IPS-20b (cell line): ENCODE results near the gene ABTB2.

Experiments
- H3K27ac ChIP-seq: one replicate; pipeline ENCODE4 v1.5.1; 2013; ENCODE audit warnings: low read length
- H3K27me3 ChIP-seq: 2 replicates; pipeline ENCODE4 v1.6.1; 2013; ENCODE audit warnings: mild to moderate bottlenecking, low read length, inconsistent platforms; ENCODE audit not compliant: insufficient read depth
- H3K36me3 ChIP-seq: 2 replicates; pipeline ENCODE4 v1.6.1; 2013; ENCODE audit warnings: low read depth, mild to moderate bottlenecking, inconsistent platforms, low read length, moderate library complexity; ENCODE audit not compliant: insufficient read depth
- H3K4me1 ChIP-seq: 2 replicates; pipeline ENCODE4 v1.6.1; 2013; ENCODE audit warnings: mild to moderate bottlenecking, control low read depth, inconsistent platforms, low read length, moderate library complexity; ENCODE audit not compliant: insufficient read depth
- H3K4me3 ChIP-seq: 2 replicates; pipeline ENCODE4 v1.5.1; 2013; ENCODE audit warnings: mild to moderate bottlenecking, low read length, inconsistent platforms
- H3K9ac ChIP-seq: 2 replicates; pipeline ENCODE4 v1.6.1; 2013; ENCODE audit warnings: low read depth, mild to moderate bottlenecking, inconsistent platforms, low read length, moderate library complexity
- H3K9me3 ChIP-seq: 2 replicates; pipeline ENCODE4 v1.6.1; 2013; ENCODE audit warnings: mild to moderate bottlenecking, low read depth, low read length, inconsistent platforms; ENCODE audit not compliant: insufficient read depth

ABTB2 gene

GRCh38 chr11:34357701-34358257 lies at the start of gene ABTB2:
Gene ABTB2 (minus strand): TSS chr11:34358010.
- Histone ChIP-seq H3K27me3 (peaks cover 40% of the 10 kb centered on the region), H3K9ac (peak within 1 kb of the TSS; percentile 76), H3K9me3 (no peaks in the 10 kb centered on the region), H3K4me3 (peak within 1 kb of the TSS; percentile 78), H3K36me3 (no peaks in the 10 kb centered on the region), H3K4me1 (peaks cover 9% of the 10 kb centered on the region), H3K27ac (no peak within 1 kb of the TSS)

DNA sequence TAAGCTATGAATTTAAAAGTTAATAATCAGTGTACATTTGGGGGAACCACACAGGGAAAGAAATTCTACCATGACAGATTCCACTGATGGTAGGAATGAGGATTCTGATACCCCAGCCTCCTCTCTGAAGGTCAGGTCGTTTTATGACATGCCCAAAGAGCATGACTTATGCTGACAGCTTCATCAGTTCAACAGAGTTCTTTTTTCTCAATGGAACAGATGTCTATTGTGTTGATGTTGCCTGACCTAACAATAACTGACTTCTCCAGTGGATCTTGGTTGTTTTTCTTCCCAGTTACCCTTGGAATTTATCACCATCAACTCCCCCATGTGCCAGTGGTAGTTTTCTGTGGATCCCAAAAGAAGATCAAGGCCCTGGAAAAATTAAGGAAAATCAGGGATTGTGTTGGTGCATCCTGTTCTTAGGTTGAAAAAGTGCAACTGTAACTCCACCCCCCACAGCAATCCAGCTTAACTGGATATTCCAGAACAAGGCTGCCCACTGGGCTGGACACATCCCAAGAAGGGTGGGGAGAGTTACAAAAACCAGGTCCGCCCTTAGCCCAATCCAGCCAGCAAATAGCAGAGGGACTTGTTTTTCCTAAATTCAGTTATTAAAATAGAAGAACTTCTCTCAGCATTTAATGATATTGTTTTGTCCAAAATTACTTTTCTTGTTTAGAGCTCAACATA lies 49.5 kb upstream of the ABTB2 start:
- no peaks in the 10 kb centered on the region for H3K27me3 ChIP-seq
- H3K27ac ChIP-seq = no peak overlapping the region
- no peaks in the 10 kb centered on the region for H3K4me1 ChIP-seq

GRCh38 chr11:34406413-34406812 lies 48.6 kb upstream of the ABTB2 start:
- no peaks in the 10 kb centered on the region for H3K4me1 ChIP-seq
- no peaks in the 10 kb centered on the region for H3K27me3 ChIP-seq
- no peaks in the 10 kb centered on the region for H3K36me3 ChIP-seq
- H3K27ac ChIP-seq = no peak overlapping the region
- H3K4me3 ChIP-seq = no peak overlapping the region
- no peaks in the 10 kb centered on the region for H3K9me3 ChIP-seq
- no peak overlapping the region for H3K9ac ChIP-seq

More for the DNA sequence above, 49.5 kb upstream of the ABTB2 start:
- H3K4me3 ChIP-seq = no peak overlapping the region
- no peaks in the 10 kb centered on the region for H3K9me3 ChIP-seq
- H3K36me3 ChIP-seq = no peaks in the 10 kb centered on the region
- H3K9ac ChIP-seq = no peak overlapping the region

GRCh38 chr11:34405079-34405858 lies 47.5 kb upstream of the ABTB2 start:
- Histone ChIP-seq H3K36me3 (no peaks in the 10 kb centered on the region), H3K27ac (no peak overlapping the region), H3K27me3 (no peaks in the 10 kb centered on the region), H3K9ac (no peak overlapping the region), H3K4me1 (no peaks in the 10 kb centered on the region), H3K4me3 (no peak overlapping the region), H3K9me3 (peaks cover 3% of the 10 kb centered on the region; the same call in 1 of the 2 replicates)

DNA sequence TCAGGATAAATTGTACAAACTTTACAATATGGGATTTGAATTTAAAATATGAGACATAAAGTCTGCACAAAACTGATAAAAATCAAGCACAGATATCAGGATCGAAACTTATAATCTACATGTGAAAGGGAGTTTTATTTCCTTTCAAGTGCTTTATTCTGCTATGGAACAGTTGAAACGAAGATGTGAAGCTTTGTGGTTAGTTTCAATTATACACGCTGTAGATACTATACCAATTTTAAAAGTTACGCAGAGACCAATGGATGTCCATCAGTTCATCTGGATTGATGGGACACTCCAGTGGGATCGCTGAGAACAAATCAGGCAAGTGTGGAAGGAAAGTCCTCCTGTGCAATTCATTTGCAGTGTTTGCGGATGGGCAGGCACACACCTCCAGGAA lies 46.5 kb upstream of the ABTB2 start:
- Histone ChIP-seq H3K36me3 (no peaks in the 10 kb centered on the region), H3K4me1 (no peaks in the 10 kb centered on the region), H3K9ac (no peak overlapping the region), H3K9me3 (peaks cover 7% of the 10 kb centered on the region; the same call in 1 of the 2 replicates), H3K4me3 (no peak overlapping the region), H3K27ac (no peak overlapping the region), H3K27me3 (no peaks in the 10 kb centered on the region)

DNA sequence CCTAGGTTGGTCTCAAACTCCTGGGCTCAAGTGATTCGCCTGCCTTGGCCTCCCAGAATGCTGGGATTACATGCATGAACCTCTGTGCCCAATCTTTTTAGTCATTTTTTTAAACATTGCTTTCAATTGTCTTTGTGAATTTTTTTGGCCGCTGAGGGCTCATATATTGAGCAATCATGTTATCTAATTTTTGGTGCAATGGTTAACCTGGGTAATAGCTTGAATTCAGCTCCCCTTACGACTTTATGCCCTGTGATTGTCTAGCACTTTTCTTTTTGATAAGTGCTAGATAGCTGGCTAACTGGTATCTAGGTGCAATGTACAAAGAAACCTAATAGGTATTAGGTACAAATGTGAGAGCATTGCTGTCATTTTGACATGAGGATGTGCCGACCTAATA lies 45.6 kb upstream of the ABTB2 start:
- H3K36me3 ChIP-seq = no peaks in the 10 kb centered on the region
- H3K27ac ChIP-seq = no peak overlapping the region
- H3K9ac ChIP-seq = no peak overlapping the region
- no peak overlapping the region for H3K4me3 ChIP-seq
- H3K9me3 ChIP-seq = peaks cover 7% of the 10 kb centered on the region; the same call in 1 of the 2 replicates
- no peaks in the 10 kb centered on the region for H3K4me1 ChIP-seq
- H3K27me3 ChIP-seq = no peaks in the 10 kb centered on the region

- Histone ChIP-seq H3K27me3 (no peaks in the 10 kb centered on the region), H3K4me1 (no peaks in the 10 kb centered on the region), H3K27ac (no peak overlapping the region), H3K36me3 (no peaks in the 10 kb centered on the region), H3K9me3 (peaks cover 7% of the 10 kb centered on the region; the same call in 1 of the 2 replicates), H3K9ac (no peak overlapping the region), H3K4me3 (no peak overlapping the region)
Measured at GRCh38 chr11:34397811-34398210, 40.0 kb upstream of the ABTB2 start.

GRCh38 chr11:34397120-34397519 lies 39.3 kb upstream of the ABTB2 start:
- Histone ChIP-seq H3K9me3 (peaks cover 7% of the 10 kb centered on the region; the same call in 1 of the 2 replicates), H3K27me3 (no peaks in the 10 kb centered on the region), H3K27ac (no peak overlapping the region), H3K9ac (no peak overlapping the region), H3K4me3 (no peak overlapping the region), H3K36me3 (no peaks in the 10 kb centered on the region), H3K4me1 (no peaks in the 10 kb centered on the region)

- Histone ChIP-seq H3K9me3 (peaks cover 7% of the 10 kb centered on the region; the same call in 1 of the 2 replicates), H3K27ac (no peak overlapping the region), H3K27me3 (no peaks in the 10 kb centered on the region), H3K36me3 (no peaks in the 10 kb centered on the region), H3K4me1 (no peaks in the 10 kb centered on the region), H3K9ac (no peak overlapping the region), H3K4me3 (no peak overlapping the region)
Measured at GRCh38 chr11:34395916-34396550, 38.2 kb upstream of the ABTB2 start.

GRCh38 chr11:34394771-34395300 lies 37.0 kb upstream of the ABTB2 start:
- Histone ChIP-seq H3K27ac (no peak overlapping the region), H3K36me3 (no peaks in the 10 kb centered on the region), H3K4me3 (no peak overlapping the region), H3K27me3 (no peaks in the 10 kb centered on the region), H3K9me3 (no peaks in the 10 kb centered on the region; the same call in 1 of the 2 replicates), H3K4me1 (no peaks in the 10 kb centered on the region), H3K9ac (no peak overlapping the region)

DNA sequence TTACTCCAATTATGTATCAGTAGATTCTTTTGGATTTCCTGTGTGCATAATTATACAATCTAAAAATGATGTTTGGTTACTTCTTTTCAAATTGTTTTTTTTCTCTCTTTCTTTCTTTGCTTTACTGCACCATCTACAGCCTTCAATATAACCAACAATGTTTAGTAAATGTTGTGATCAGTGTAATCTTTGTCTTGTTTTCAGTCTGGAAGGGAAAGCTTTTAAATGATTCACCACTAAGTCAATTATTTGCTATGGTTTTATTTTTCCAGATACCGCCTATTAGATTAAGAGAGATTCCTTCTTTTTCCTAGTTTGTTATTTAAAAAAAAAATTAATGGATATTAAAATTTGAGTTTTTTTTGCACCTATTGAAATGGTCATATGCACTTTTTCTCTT lies 29.8 kb upstream of the ABTB2 start:
- Histone ChIP-seq H3K4me3 (no peak overlapping the region), H3K9me3 (no peaks in the 10 kb centered on the region), H3K36me3 (no peaks in the 10 kb centered on the region), H3K4me1 (no peaks in the 10 kb centered on the region), H3K27ac (no peak overlapping the region), H3K9ac (no peak overlapping the region), H3K27me3 (no peaks in the 10 kb centered on the region)
